ENCODE results near the gene DBNL.

DNA sequence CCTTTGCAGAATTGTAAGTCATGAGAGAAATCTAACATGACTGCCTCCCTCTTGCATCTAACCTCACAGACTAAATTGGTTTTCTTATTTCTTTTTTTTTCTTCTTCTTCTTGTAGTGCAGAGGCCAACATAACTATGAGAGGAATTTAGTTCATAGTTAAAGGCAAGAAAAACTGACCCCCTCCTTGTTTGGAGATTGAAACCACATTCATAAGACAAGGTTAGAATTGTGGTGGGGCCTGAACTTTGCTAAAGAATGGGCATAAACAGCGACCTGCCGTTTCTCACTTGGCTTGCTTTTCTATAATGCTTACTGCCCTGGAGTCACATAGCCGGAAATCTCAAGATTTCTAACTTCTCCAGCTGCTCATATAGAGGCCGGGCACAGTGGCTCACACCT, 40.2 kb downstream of the DBNL start:
- no peak for TF ChIP-seq YY1 (IDR thresholded peaks at IDR 0.05; ENCODE audit: insufficient read depth, insufficient read length)
- TF ChIP-seq ZNF274 (IDR thresholded peaks at IDR 0.05; ENCODE audit: low read depth, low read length): no peak
- no peak for TF ChIP-seq SUZ12 (IDR thresholded peaks at IDR 0.05; ENCODE audit: extremely low read depth, insufficient read depth, insufficient read length)
